H1 (cell line): ENCODE measurements around the gene CAPN10. TPM values are rescaled to one million over a fixed set of nuclear protein-coding genes. Genes with fewer than 3 reads are reported as not detected.

Experiments
- CTCF ChIA-PET: fragments of 300-600 bp; sonication (Branson Sonifier 250); formaldehyde crosslinking; loops from one replicate; lab custom pipeline; 2021; ENCODE audit not compliant: partially characterized antibody; lab: Charles Lee
- POLR2A ChIA-PET: fragments of 300-600 bp; sonication (Branson Sonifier 250); formaldehyde crosslinking; loops from one replicate; lab custom pipeline; 2021; ENCODE audit warnings: inconsistent platforms; ENCODE audit not compliant: partially characterized antibody; lab: Charles Lee
- DNase-seq, 2 experiments: peaks; one replicate each; pipeline versions ENCODE4 v3.0.0 to v3.0.0-alpha.2; 2010 to 2022; ENCODE audit warnings: low spot score in 2 of 2, low read depth in 1 of 2, mixed read lengths in 1 of 2
- FAIRE-seq: peaks from 2 replicates; lab custom pipeline; 2011; peaks lifted over from hg19 to GRCh38; lab: Jason Lieb, UNC
- H2AFZ ChIP-seq: 2 replicates; pipeline ENCODE4 v1.8.1; 2012; ENCODE audit warnings: low read length, inconsistent platforms
- H2AK5ac ChIP-seq: 2 replicates; pipeline ENCODE4 v1.6.1; 2013; ENCODE audit warnings: low read depth, low read length
- H2BK120ac ChIP-seq: replicated peaks from 2 replicates; pipeline ENCODE3; 2013; ENCODE audit warnings: low read depth, low read length, inconsistent platforms
- H2BK12ac ChIP-seq: 2 replicates; pipeline ENCODE4 v1.6.1; 2013; ENCODE audit warnings: low read depth, low read length
- H2BK15ac ChIP-seq: 2 replicates; pipeline ENCODE4 v1.6.1; 2013; ENCODE audit warnings: low read length
- H2BK20ac ChIP-seq: 2 replicates; pipeline ENCODE4 v1.6.1; 2013; ENCODE audit warnings: low read length
- H2BK5ac ChIP-seq: 2 replicates; pipeline ENCODE4 v1.6.1; 2013; ENCODE audit warnings: low read depth, low read length
- H3K14ac ChIP-seq: 2 replicates; pipeline ENCODE4 v1.6.1; 2013; ENCODE audit warnings: inconsistent platforms; ENCODE audit not compliant: insufficient read length
- H3K18ac ChIP-seq: 2 replicates; pipeline ENCODE4 v1.6.1; 2013; ENCODE audit warnings: low read length; ENCODE audit errors: extremely low read depth
- H3K23ac ChIP-seq: 2 replicates; pipeline ENCODE4 v1.6.1; 2013; ENCODE audit warnings: inconsistent platforms; ENCODE audit not compliant: insufficient read length
- H3K23me2 ChIP-seq: 2 replicates; pipeline ENCODE4 v1.6.1; 2013; ENCODE audit warnings: low read depth, low read length
- H3K27ac ChIP-seq: 2 replicates; pipeline ENCODE4 v1.6.1; 2011; ENCODE audit warnings: low read depth, low read length, inconsistent platforms
- H3K27me3 ChIP-seq, 4 experiments: replicated peaks in 1 of 4; 1 replicate in 1 of 4; 2 replicates in 3 of 4; pipeline versions ENCODE4 v1.6.1 to v1.8.1; 2011 to 2013; ENCODE audit warnings: low read length in 3 of 4, mild to moderate bottlenecking in 3 of 4, inconsistent platforms in 2 of 4, mixed read lengths in 2 of 4, moderate library complexity in 1 of 4; ENCODE audit not compliant: control insufficient read depth in 3 of 4, insufficient read depth in 3 of 4; ENCODE audit errors: extremely low read depth in 1 of 4
- H3K36me3 ChIP-seq, 4 experiments: 2 replicates each; pipeline versions ENCODE4 v1.6.1 to v1.8.1; 2011 to 2013; ENCODE audit warnings: mild to moderate bottlenecking in 4 of 4, low read length in 3 of 4, moderate library complexity in 2 of 4, control low read depth in 1 of 4, inconsistent platforms in 1 of 4; ENCODE audit not compliant: insufficient read depth in 4 of 4, control insufficient read depth in 2 of 4
- H3K4ac ChIP-seq: replicated peaks from 2 replicates; pipeline ENCODE3; 2013; ENCODE audit warnings: low read length, low read depth, mixed read lengths, inconsistent platforms; ENCODE audit not compliant: insufficient read length
- H3K4me1 ChIP-seq, 4 experiments: replicated peaks in 1 of 4; 1 replicate in 1 of 4; 2 replicates in 3 of 4; pipeline versions ENCODE4 v1.6.1 to v1.8.1; 2011 to 2013; ENCODE audit warnings: low read length in 3 of 4, inconsistent platforms in 2 of 4, mixed read lengths in 1 of 4; ENCODE audit not compliant: insufficient read depth in 4 of 4, control insufficient read depth in 3 of 4
- H3K4me2 ChIP-seq, 2 experiments: 2 replicates each; pipeline versions ENCODE4 v1.6.1 to v1.8.1; 2011 to 2013; ENCODE audit warnings: low read depth in 2 of 2, low read length in 2 of 2, control low read depth in 1 of 2, inconsistent platforms in 1 of 2, mild to moderate bottlenecking in 1 of 2; ENCODE audit not compliant: insufficient read depth in 1 of 2
- H3K4me3 ChIP-seq, 4 experiments: fragments of 200-600, 300-600 bp in 1 of 4; sonication (generic), shearing (Covaris generic), sonication (Bioruptor Twin) in 1 of 4; 2 replicates each; pipeline versions ENCODE4 v1.5.1 to v1.8.1; 2011 to 2016; ENCODE audit warnings: low read length in 4 of 4, low read depth in 3 of 4, control low read depth in 2 of 4, inconsistent platforms in 2 of 4, mild to moderate bottlenecking in 2 of 4, mixed read lengths in 1 of 4, moderate library complexity in 1 of 4; ENCODE audit not compliant: insufficient read depth in 2 of 4; ENCODE audit errors: extremely low read depth in 1 of 4
- H3K56ac ChIP-seq: replicated peaks from 2 replicates; pipeline ENCODE3; 2013; ENCODE audit warnings: low read depth, mild to moderate bottlenecking, mixed read lengths, low read length, inconsistent platforms; ENCODE audit not compliant: insufficient read length
- H3K79me1 ChIP-seq: 2 replicates; pipeline ENCODE4 v1.6.1; 2013; ENCODE audit warnings: low read depth, low read length, control low read depth
- H3K79me2 ChIP-seq, 2 experiments: 2 replicates each; pipeline versions ENCODE4 v1.6.1 to v1.8.1; 2012 to 2013; ENCODE audit warnings: low read length in 2 of 2, mild to moderate bottlenecking in 2 of 2, inconsistent platforms in 1 of 2; ENCODE audit not compliant: insufficient read depth in 2 of 2, control insufficient read depth in 1 of 2
- H3K9ac ChIP-seq, 4 experiments: replicated peaks in 1 of 4; 1 replicate in 1 of 4; 2 replicates in 3 of 4; pipeline versions ENCODE4 v1.6.1 to v1.8.1; 2011 to 2013; ENCODE audit warnings: low read depth in 3 of 4, low read length in 3 of 4, control low read depth in 2 of 4, mild to moderate bottlenecking in 2 of 4, moderate library complexity in 2 of 4, inconsistent platforms in 1 of 4; ENCODE audit errors: extremely low read depth in 1 of 4
- H3K9me3 ChIP-seq, 2 experiments: 2 replicates each; pipeline versions ENCODE4 v1.6.1 to v1.8.1; 2012 to 2013; ENCODE audit warnings: mild to moderate bottlenecking in 2 of 2, moderate library complexity in 2 of 2, control low read depth in 1 of 2, inconsistent platforms in 1 of 2, low read depth in 1 of 2, low read length in 1 of 2, mixed read lengths in 1 of 2; ENCODE audit not compliant: insufficient read depth in 2 of 2
- H4K20me1 ChIP-seq, 2 experiments: replicated peaks in 1 of 2; 2 replicates each; pipeline versions ENCODE3 to v1.8.1; 2011 to 2013; ENCODE audit warnings: inconsistent platforms in 2 of 2, low read length in 2 of 2, mild to moderate bottlenecking in 1 of 2; ENCODE audit not compliant: insufficient read depth in 2 of 2, control insufficient read depth in 1 of 2
- H4K5ac ChIP-seq: 2 replicates; pipeline ENCODE4 v1.6.1; 2013; ENCODE audit warnings: low read length, low read depth, mixed read lengths, inconsistent platforms; ENCODE audit not compliant: insufficient read length
- H4K8ac ChIP-seq: 2 replicates; pipeline ENCODE4 v1.8.0; 2013; ENCODE audit warnings: mild to moderate bottlenecking, moderate library complexity, low read length, inconsistent platforms; ENCODE audit not compliant: insufficient read depth; ENCODE audit errors: extremely low read depth
- H4K91ac ChIP-seq: replicated peaks from 2 replicates; pipeline ENCODE3; 2013; ENCODE audit warnings: low read length, mixed read lengths, inconsistent platforms; ENCODE audit not compliant: insufficient read length
- BACH1 ChIP-seq: IDR thresholded peaks from 2 replicates; pipeline ENCODE4 v1.6.1; 2012; ENCODE audit warnings: low read length, improper control_type of control experiment
- CEBPB ChIP-seq: IDR thresholded peaks from 2 replicates; pipeline ENCODE4 v1.6.1; 2012; ENCODE audit warnings: low read depth, low read length
- CHD1 ChIP-seq: IDR thresholded peaks from 2 replicates; pipeline ENCODE4 v1.6.1; 2012; ENCODE audit warnings: low read depth, low read length, improper control_type of control experiment
- CREB1 ChIP-seq: IDR thresholded peaks from 2 replicates; pipeline ENCODE4 v1.6.1; 2012; ENCODE audit warnings: inconsistent platforms
- EP300 ChIP-seq, 2 experiments: IDR thresholded peaks; 1 replicate in 1 of 2; 2 replicates in 1 of 2; pipeline ENCODE4 v1.6.1; 2011 to 2012; ENCODE audit warnings: low read depth in 2 of 2, low read length in 2 of 2, mild to moderate bottlenecking in 2 of 2, borderline replicate concordance in 1 of 2, inconsistent platforms in 1 of 2, moderate library complexity in 1 of 2
- FOSL1 ChIP-seq: IDR thresholded peaks from 2 replicates; pipeline ENCODE4 v1.6.1; 2011; ENCODE audit warnings: mild to moderate bottlenecking, low read depth, low read length, moderate library complexity; ENCODE audit not compliant: insufficient read depth
- KDM1A ChIP-seq: fragments of 200-600, 300-600 bp; sonication (generic); IDR thresholded peaks from 2 replicates; pipeline ENCODE4 v1.7.1; 2016; ENCODE audit warnings: mild to moderate bottlenecking, low read length, borderline replicate concordance
- KDM4A ChIP-seq: IDR thresholded peaks from one replicate; pipeline ENCODE4 v1.7.1; 2012; ENCODE audit warnings: low read depth, mild to moderate bottlenecking, moderate library complexity, low read length, inconsistent platforms; ENCODE audit not compliant: severe bottlenecking
- MAFK ChIP-seq: IDR thresholded peaks from 2 replicates; pipeline ENCODE4 v1.6.1; 2012; ENCODE audit warnings: low read depth, mild to moderate bottlenecking, improper control_type of control experiment, low read length
- NRF1 ChIP-seq: IDR thresholded peaks from 2 replicates; pipeline ENCODE4 v1.6.1; 2011; ENCODE audit warnings: mild to moderate bottlenecking, low read depth, low read length, improper control_type of control experiment
- RAD21 ChIP-seq, 2 experiments: IDR thresholded peaks in 1 of 2; conservative IDR thresholded peaks in 1 of 2; 2 replicates each; pipeline ENCODE4 v1.6.1; 2011; ENCODE audit warnings: low read depth in 2 of 2, low read length in 2 of 2, improper control_type of control experiment in 1 of 2, inconsistent platforms in 1 of 2, mild to moderate bottlenecking in 1 of 2, moderate library complexity in 1 of 2
- TAF7 ChIP-seq: optimal IDR thresholded peaks from 2 replicates; pipeline ENCODE3; 2011; ENCODE audit warnings: low read depth, mild to moderate bottlenecking, inconsistent platforms, low read length, moderate library complexity, borderline replicate concordance
- ZNF274 ChIP-seq: IDR thresholded peaks from 2 replicates; pipeline ENCODE4 v1.7.0; 2012; ENCODE audit warnings: low read length, borderline replicate concordance; ENCODE audit errors: extremely low read depth
- WGBS, 2 experiments: shearing (Covaris generic) in 1 of 2; methylation state at CpG; one replicate each; pipeline versions ENCODE4 v1.1.6 to v1.1.7; 2013 to 2015; ENCODE audit warnings: low lambda C conversion rate in 2 of 2, mixed read lengths in 2 of 2, inconsistent platforms in 1 of 2, low coverage in 1 of 2, missing lambda C conversion rate in 1 of 2; ENCODE audit not compliant: insufficient replicate concordance in 2 of 2, insufficient coverage in 1 of 2, insufficient read length in 1 of 2; ENCODE audit errors: extremely low coverage in 1 of 2, missing lambda C conversion rate in 1 of 2; 5-methylcytosine and 5-hydroxymethylcytosine counted together
- polyA plus RNA-seq, 7 experiments: library from polyadenylated mRNA; depleted of rRNA in 3 of 7; stranded (reverse) in 5 of 7; unstranded in 2 of 7; fragments of >200 nt in 5 of 7; fragments of 200-250 nt in 2 of 7; gene quantifications; 1 replicate in 5 of 7; 2 replicates in 1 of 7; 4 replicates in 1 of 7; pipeline versions ENCODE4 v1.2.1 to v1.2.3, GENCODE V29; 2011 to 2013; ENCODE audit warnings: missing spikeins in 2 of 7, mixed read lengths in 2 of 7
- total RNA-seq: library from RNA; stranded (reverse); fragmentation: NEBNext Ultra II Directional; extraction: Animal tissue kit (Norgen Biotek cat#: 25700); gene quantifications from 2 replicates; pipeline ENCODE4 v1.2.1, GENCODE V29; 2021

Gene CAPN10
- total and polyA plus RNA-seq, 2 of the 8 experiments (the other 6 are each of a cell fraction or from before 2014, with no cell fraction given): 30.7 to 39.8 TPM

- no peaks in the 10 kb centered on the region; a peak in 1 of 7 replicates for H3K4me1 ChIP-seq
- H2BK12ac ChIP-seq: no peak overlapping the region
- no peak overlapping the region for H3K4me2 ChIP-seq
- no peak overlapping the region for H2AK5ac ChIP-seq
- no peak overlapping the region for H3K14ac ChIP-seq
- no peaks in the 10 kb centered on the region for H3K36me3 ChIP-seq
- H3K4ac ChIP-seq: no peak overlapping the region
- no peak overlapping the region; the same call in 1 of the 2 replicates for H4K8ac ChIP-seq
- DNase-seq (no peak), FAIRE-seq (no peak)
- no peak overlapping the region for H3K23ac ChIP-seq
- WGBS, 2 experiments: 91% methylated on average over 42 of the region's 50 CpGs; no CpG with 5 or more reads in 1 of the 2 experiments
- H3K79me1 ChIP-seq: no peaks in the 10 kb centered on the region
- H2BK120ac ChIP-seq: no peak overlapping the region
- no peak overlapping the region for H2BK5ac ChIP-seq
- peaks cover 26 to 43% of the 10 kb centered on the region in 2 experiments for H3K9me3 ChIP-seq
- H4K20me1 ChIP-seq: no peaks in the 10 kb centered on the region
- no peak overlapping the region for H2BK20ac ChIP-seq
- no peak overlapping the region for H3K4me3 ChIP-seq
- no peak overlapping the region for H4K5ac ChIP-seq
- H2BK15ac ChIP-seq: no peak overlapping the region
- H3K27me3 ChIP-seq: no peaks in the 10 kb centered on the region
- no peak overlapping the region for H3K18ac ChIP-seq
- H3K56ac ChIP-seq: no peak overlapping the region
- ChIA-PET POLR2A (no interaction called here), CTCF (interaction anchor here (0.6 to 1.2 kb wide), 4 partner anchors 12 to 64 kb away, joined by 3 read pairs; no protein-coding TSS in a partner anchor)
- H3K27ac ChIP-seq: no peak overlapping the region
- H4K91ac ChIP-seq: no peak overlapping the region
- H3K9ac ChIP-seq: no peak overlapping the region
- H3K23me2 ChIP-seq: no peaks in the 10 kb centered on the region
- no peak overlapping the region for H2AFZ ChIP-seq
- H3K79me2 ChIP-seq: no peaks in the 10 kb centered on the region
- TF ChIP-seq NRF1: no peak
- TF ChIP-seq CHD1: no peak
- TF ChIP-seq KDM1A: no peak
- no peak for TF ChIP-seq CREB1
- no peak for TF ChIP-seq RAD21 (IDR thresholded peaks at IDR 0.05 in 1 of 2, conservative IDR thresholded peaks at IDR 0.05 in 1 of 2; ENCODE audit: low read depth in 2 of 2, low read length in 2 of 2)
- no peak for TF ChIP-seq BACH1
- no peak for TF ChIP-seq MAFK
- TF ChIP-seq EP300 (IDR thresholded peaks at IDR 0.05; ENCODE audit: borderline replicate concordance in 1 of 2, low read depth in 2 of 2, low read length in 2 of 2): no peak
- TF ChIP-seq KDM4A: no peak
- no peak for TF ChIP-seq TAF7
- TF ChIP-seq FOSL1: no peak
- no peak for TF ChIP-seq ZNF274
- TF ChIP-seq CEBPB: no peak
Measured at GRCh38 chr2:240629968-240630770, 43.6 kb downstream of the CAPN10 start.
